Stimulated activated naive B cell treated with anti-CD40 and anti-IgM and Interleukin-4, amounts not matched to agents 10 μg/mL and 1 μg/mL and 100 μg/mL, for 72 hours (primary cell): Measurements from ENCODE around the gene ZRANB2.

Experiments used
- ATAC-seq, 2 donors: fragments of 150-1000 bp; cut with Tn5 transposase; replicated peaks; 2 replicates each; pipeline ENCODE4 v1.10.0; 2021; ENCODE audit warnings: moderate library complexity in 1 of 2
- DNase-seq: peaks from one replicate; pipeline ENCODE4 v3.0.0; 2021
- H3K27ac Mint-ChIP-seq: one replicate; pipeline ENCODE4 v1.8.0; 2022; ENCODE audit warnings: mild to moderate bottlenecking, mixed read lengths
- H3K27me3 Mint-ChIP-seq, 2 donors: one replicate each; pipeline ENCODE4 v1.8.0; 2022; ENCODE audit warnings: mixed read lengths in 2 of 2
- H3K36me3 Mint-ChIP-seq, 2 donors: one replicate each; pipeline ENCODE4 v1.8.0; 2022; ENCODE audit warnings: mixed read lengths in 2 of 2, mild to moderate bottlenecking in 1 of 2
- H3K4me1 Mint-ChIP-seq, 2 donors: one replicate each; pipeline ENCODE4 v1.8.0; 2022; ENCODE audit warnings: mixed read lengths in 2 of 2, mild to moderate bottlenecking in 1 of 2
- H3K4me3 Mint-ChIP-seq, 2 donors: one replicate each; pipeline ENCODE4 v1.8.0; 2022; ENCODE audit warnings: mild to moderate bottlenecking in 2 of 2, mixed read lengths in 2 of 2, moderate library complexity in 1 of 2
- H3K9me3 Mint-ChIP-seq, 2 donors: one replicate each; pipeline ENCODE4 v1.8.0; 2022; ENCODE audit warnings: mixed read lengths in 2 of 2, mild to moderate bottlenecking in 1 of 2

ZRANB2 gene

DNA sequence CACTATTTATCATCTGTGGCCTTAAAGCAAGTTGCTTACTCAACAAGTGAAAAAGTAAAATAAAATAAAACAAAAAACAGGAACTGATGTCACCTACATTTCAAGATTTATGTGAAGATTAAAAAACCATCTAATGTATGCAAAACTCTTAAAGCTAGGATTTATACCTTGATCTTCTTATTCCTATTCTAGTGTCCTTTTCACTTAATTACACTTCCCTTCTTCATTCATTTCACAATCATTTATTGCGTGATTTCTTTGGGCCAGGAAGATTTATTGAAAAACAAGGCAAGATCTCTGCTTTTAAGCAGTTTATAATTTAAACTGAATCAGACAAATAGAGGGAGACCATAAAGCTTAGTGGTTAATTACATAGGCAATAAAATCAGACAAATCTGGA lies 51.9 kb downstream of the ZRANB2 start:
- Mint-ChIP-seq H3K4me1 (no peaks in the 10 kb centered on the region), H3K9me3 (no peaks in the 10 kb centered on the region), H3K4me3 (no peak overlapping the region), H3K27me3 (peaks cover 7 to 11% of the 10 kb centered on the region in 2 donors), H3K27ac (no peak overlapping the region), H3K36me3 (no peaks in the 10 kb centered on the region)
- no peak for ATAC-seq
- no peak for DNase-seq

DNA sequence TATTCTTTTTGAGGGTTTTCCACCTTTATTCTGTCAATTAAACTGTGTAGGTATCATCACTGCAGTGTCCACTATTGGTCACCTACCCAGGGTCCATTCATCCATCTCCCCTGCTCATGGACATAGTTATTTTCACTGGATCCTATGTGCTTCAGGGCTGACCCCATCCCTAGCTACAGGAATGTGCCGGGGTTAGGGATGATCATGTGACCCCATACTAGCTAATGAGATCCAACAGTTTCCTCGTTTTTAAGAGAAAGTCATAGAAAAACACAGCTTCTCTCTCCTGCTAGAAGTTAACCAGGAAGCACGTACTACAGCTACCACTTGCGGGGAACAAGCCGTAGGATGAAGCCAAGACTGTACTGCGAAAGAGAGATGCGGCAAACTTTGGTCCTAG lies 52.8 kb downstream of the ZRANB2 start:
- no peaks in the 10 kb centered on the region for H3K9me3 Mint-ChIP-seq
- H3K27ac Mint-ChIP-seq = no peak overlapping the region
- DNase-seq (no peak), ATAC-seq (no peak)
- H3K27me3 Mint-ChIP-seq = peaks cover 2 to 11% of the 10 kb centered on the region in 2 donors
- H3K36me3 Mint-ChIP-seq = no peaks in the 10 kb centered on the region
- H3K4me3 Mint-ChIP-seq = no peak overlapping the region
- no peaks in the 10 kb centered on the region for H3K4me1 Mint-ChIP-seq

DNA sequence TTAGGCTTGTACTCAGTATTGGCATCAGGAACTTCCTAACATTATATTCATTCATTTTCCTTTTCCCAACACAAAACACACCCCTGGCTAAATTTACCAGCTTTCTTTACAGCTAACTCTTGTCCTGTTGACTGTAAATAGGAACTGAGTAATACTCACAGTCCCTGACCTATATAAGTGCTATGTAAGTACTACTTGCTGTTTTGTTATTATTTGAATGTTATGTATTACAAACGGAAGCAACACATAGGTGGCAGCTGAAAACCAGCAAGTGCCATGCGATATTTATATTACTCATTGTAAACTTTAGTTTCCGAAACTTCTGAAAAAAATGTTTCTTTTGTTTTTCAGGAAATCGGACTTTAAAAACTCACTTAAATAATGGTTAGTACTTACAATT lies 54.7 kb downstream of the ZRANB2 start:
- DNase-seq = no peak
- no peaks in the 10 kb centered on the region for H3K9me3 Mint-ChIP-seq
- ATAC-seq = no peak
- H3K27ac Mint-ChIP-seq = no peak overlapping the region
- peaks cover 0 to 8% of the 10 kb centered on the region in 2 donors for H3K27me3 Mint-ChIP-seq
- no peak overlapping the region for H3K4me3 Mint-ChIP-seq
- H3K36me3 Mint-ChIP-seq = no peaks in the 10 kb centered on the region
- H3K4me1 Mint-ChIP-seq = no peaks in the 10 kb centered on the region

DNA sequence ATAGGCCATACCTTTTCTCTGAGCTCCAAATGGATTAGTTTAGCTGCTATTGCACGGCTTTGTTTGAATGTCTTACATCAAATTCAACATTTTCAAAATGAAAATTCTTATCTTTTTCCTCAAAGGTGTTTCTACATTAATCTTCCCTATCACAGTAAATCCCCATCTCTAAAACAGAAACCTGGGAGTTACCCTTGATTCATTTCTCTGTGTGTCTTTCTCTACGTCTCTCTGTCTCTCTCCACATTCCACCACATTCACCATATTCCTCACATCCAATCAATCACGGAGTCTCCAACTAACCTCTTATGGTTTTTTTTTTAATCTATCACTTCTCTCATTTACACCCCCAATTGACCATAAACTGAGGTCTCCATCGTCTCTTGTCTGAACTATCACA lies 57.3 kb downstream of the ZRANB2 start:
- H3K36me3 Mint-ChIP-seq = no peaks in the 10 kb centered on the region
- ATAC-seq = no peak
- H3K9me3 Mint-ChIP-seq = no peaks in the 10 kb centered on the region
- H3K27ac Mint-ChIP-seq = no peak overlapping the region
- no peak for DNase-seq
- H3K4me3 Mint-ChIP-seq = no peak overlapping the region
- no peaks in the 10 kb centered on the region for H3K4me1 Mint-ChIP-seq
- peaks cover 0 to 6% of the 10 kb centered on the region in 2 donors for H3K27me3 Mint-ChIP-seq

DNA sequence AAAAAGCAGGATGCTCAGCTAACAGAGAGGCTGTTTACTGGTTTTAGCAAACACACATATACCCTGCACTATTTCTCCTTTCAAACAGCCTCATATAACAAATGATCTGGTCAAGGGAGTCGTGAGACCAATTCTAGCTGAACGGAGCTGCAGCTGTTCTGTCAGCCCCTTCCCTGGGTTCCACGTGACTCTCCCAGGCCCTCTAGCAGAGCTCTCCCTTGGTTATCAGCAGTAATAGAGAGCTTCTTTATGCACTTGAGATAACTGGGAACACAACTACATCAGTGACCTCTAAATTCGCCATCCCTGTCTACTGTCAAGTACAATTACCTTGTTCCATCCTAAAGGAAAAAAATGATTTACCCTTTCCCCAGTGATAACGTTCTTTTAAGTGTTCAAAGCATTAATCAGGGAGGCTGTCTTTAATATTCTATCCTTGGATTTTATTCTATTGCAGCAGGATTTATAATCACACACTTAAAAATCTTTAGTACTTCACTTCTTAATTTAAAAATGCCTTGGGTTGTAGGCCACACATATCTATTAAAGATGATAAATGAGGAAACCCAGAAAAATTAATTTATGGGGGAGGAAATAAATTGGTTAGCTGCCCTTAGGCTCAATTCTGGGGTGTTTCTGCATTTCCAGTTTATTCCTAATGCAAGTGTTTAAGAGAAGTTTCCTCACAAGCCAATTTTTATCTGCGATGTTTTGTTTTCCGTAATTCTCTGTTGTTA lies 61.4 kb downstream of the ZRANB2 start:
- Mint-ChIP-seq H3K27ac (no peak overlapping the region), H3K4me3 (no peak overlapping the region), H3K36me3 (no peaks in the 10 kb centered on the region), H3K4me1 (no peaks in the 10 kb centered on the region), H3K27me3 (peaks cover 5 to 11% of the 10 kb centered on the region in 2 donors), H3K9me3 (no peaks in the 10 kb centered on the region)
- DNase-seq (no peak), ATAC-seq (no peak)

DNA sequence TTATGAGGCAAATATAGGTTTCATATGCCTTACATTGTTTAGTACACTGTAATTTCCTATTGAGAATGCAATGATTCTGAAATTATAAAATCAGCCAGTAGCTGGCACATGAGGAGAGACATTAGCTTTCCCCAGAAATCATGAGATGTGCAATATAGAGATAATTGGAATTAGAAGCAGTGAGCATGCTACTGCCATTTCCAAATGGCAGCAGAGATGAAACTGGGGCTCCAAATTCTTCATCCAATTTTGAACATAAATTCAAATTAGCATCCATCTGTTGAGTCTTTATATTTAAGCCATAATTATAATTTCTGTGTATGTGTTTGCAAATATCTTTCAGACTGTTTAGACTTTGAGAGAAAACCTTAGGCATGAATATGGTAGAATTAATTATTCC lies 62.0 kb downstream of the ZRANB2 start:
- Mint-ChIP-seq H3K9me3 (no peaks in the 10 kb centered on the region), H3K36me3 (no peaks in the 10 kb centered on the region), H3K4me3 (no peak overlapping the region), H3K27me3 (peaks cover 5 to 11% of the 10 kb centered on the region in 2 donors), H3K27ac (no peak overlapping the region), H3K4me1 (no peaks in the 10 kb centered on the region)
- ATAC-seq = no peak
- no peak for DNase-seq

DNA sequence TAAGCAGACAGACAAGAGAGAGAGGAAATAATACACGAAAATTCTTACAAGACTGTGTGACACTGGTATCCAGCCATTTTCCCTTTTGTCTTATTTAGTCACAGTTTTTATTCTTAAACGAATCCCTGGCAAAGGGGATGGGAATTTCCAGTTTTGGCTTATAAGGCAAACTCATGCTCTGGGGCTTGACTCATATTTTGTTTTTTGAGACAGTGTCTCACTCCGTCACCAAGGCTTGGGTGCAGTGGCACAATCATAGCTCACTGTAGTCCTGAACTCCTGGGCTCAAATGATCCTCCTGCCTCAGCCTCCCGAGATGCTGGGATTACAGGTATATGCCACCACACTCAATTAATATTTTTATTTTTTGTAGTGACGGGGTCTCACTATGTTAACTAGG lies 65.1 kb downstream of the ZRANB2 start:
- Mint-ChIP-seq H3K27me3 (peaks cover 5 to 11% of the 10 kb centered on the region in 2 donors), H3K9me3 (no peaks in the 10 kb centered on the region), H3K4me1 (no peaks in the 10 kb centered on the region), H3K27ac (no peak overlapping the region), H3K4me3 (no peak overlapping the region), H3K36me3 (no peaks in the 10 kb centered on the region)
- ATAC-seq (no peak), DNase-seq (no peak)

DNA sequence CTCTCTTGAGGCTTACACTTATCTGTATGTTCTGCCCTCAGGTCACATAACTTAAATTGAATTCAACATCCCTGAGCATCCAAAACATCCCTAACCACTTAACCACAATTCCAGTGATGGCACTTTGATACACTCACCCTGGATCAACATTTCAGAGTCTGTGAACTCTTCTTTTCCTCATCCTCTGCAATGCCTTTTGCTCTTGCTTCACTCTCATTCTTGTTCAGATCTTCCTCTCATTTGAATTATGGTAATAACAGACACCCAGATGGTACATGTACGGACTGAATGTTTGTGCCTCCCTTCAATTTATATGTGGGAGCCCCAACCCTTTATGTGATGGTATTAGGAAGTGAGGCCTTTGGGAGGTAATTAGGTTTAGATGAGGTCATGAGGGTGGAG lies 66.7 kb downstream of the ZRANB2 start:
- no peaks in the 10 kb centered on the region for H3K9me3 Mint-ChIP-seq
- H3K27me3 Mint-ChIP-seq = peaks cover 5 to 11% of the 10 kb centered on the region in 2 donors
- no peaks in the 10 kb centered on the region for H3K4me1 Mint-ChIP-seq
- no peak overlapping the region for H3K4me3 Mint-ChIP-seq
- no peak for DNase-seq
- no peak for ATAC-seq
- no peaks in the 10 kb centered on the region for H3K36me3 Mint-ChIP-seq
- no peak overlapping the region for H3K27ac Mint-ChIP-seq
